CD1c-positive myeloid dendritic cell (primary cell): ENCODE results near the gene QRICH1.

ENCODE experiments used
- DNase-seq: peaks from one replicate; pipeline ENCODE4 v3.0.0-alpha.2; 2016; ENCODE audit errors: extremely low spot score

The QRICH1 gene

DNA sequence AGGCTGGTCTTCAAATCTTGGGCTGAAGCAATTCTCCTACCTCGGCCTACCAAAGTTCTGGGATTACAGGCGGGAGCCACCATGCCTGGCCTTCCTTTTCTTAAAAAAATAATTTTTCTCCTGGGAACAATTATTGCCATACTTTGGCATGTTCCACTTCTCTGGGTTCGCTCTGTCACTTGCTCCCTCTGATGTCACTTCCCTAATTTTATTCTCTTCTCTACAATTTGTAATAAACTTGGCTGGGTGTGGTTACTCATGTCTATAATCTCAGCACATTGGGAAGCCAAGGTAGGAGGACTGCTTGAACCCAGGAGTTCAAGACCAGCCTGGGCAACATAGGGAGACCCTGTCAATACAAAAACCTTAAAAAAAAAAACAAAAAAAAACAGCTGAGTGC, 58.6 kb downstream of the QRICH1 start:
- DNase-seq: peak; percentile 58

DNA sequence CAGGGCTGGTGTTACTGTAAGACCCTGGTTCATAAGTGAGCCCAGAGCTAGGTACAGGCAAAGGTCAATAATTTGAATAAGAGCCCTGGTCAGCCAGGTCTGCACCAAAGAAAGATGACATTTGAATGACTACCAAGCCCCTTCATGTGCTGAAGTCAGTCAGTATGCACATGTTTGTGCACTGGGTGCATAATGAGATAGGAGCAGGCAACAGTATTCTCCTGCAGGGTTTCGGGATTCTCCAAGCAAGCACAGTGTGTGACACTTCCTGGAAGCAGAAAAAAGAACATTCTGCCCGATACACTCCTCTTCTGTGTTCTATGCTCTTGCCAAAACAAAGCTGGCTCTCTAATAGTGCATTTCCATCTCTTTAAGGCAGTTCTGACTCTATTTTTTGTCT, 59.2 kb downstream of the QRICH1 start:
- DNase-seq: no peak

DNA sequence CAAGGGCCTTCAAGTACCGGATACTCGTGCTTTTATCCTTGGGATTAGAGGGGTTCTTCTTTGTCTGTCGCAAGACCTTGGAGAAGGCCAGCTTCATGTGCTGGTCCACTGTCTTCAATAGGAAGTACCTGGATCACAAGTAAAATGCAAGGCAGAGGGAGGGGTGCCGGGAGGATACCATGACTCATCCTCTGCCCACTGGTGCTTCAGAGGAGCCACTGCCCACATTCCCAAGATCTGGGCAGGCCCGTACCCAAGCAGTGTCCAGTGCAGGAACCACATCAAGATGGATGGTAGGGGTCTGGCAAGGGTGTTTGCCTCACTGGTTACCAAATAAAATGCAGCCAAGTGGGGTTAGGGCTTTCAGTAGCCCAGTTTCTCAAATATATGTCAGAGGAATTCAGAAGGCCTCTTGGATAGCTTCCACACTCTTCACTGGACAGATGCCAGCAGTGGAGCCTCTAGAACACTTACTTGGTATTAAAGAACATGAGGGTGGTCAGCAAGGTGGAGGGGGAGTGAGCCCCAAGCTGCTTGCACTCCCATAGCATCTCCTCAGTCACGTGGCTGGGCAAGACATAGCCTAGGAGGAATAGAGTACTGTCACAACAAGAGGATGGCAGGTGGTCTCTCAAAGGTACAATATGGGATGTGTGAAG, 61.1 kb downstream of the QRICH1 start:
- no peak for DNase-seq

- DNase-seq: no peak
These were observed 63.5 kb downstream of the QRICH1 start for GRCh38 chr3:49030321-49030720.

- DNase-seq: no peak
These were observed 64.3 kb downstream of the QRICH1 start for GRCh38 chr3:49029563-49029884.

GRCh38 chr3:49028673-49029562, 65.0 kb downstream of the QRICH1 start, which contains the start of gene IMPDH2:
Gene IMPDH2, minus strand, starts transcription at chr3:49029398. Its CDS starts 48 bp downstream, at chr3:49029350.
- DNase-seq: peak; percentile 99

- DNase-seq: no peak
These were observed 65.6 kb downstream of the QRICH1 start for GRCh38 chr3:49028298-49028672.

DNA sequence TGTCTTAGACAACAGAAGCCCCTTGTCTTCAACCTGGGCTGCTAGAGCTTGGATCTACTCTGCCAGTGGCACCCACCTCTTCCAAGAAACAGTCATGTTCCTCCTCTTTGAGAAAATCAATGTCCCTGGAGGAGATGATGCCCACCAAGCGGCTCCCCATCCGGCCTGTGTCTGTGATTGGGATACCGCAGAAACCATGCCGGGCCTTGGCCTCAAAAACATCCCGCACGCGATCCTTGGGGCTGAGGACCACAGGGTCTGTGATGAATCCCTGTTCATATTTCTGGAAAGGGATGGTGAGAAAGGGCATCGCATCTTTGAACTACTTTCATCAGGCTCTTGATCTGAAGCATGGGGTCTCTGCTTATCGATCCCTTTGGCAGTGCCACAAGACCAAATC, 66.2 kb downstream of the QRICH1 start:
- DNase-seq: no peak

DNA sequence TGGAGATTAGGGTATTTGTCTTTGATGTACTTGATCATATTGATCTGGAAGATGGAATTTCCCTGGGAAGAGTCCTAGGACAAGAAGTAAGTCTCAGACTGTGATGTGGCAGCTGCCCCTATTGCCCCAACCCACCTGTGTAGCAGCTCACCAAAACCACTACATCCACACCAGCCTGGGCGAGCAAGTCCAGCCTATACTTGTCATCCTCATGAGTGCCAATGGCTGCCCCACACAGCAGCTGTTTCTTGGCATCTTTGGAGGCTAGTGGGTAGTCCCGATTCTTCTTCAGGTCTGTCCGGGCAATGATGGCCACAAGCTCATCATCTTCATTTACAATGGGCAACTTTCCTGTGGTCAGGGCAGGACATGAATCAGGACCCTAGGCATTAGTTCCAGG, 67.3 kb downstream of the QRICH1 start:
- no peak for DNase-seq

DNA sequence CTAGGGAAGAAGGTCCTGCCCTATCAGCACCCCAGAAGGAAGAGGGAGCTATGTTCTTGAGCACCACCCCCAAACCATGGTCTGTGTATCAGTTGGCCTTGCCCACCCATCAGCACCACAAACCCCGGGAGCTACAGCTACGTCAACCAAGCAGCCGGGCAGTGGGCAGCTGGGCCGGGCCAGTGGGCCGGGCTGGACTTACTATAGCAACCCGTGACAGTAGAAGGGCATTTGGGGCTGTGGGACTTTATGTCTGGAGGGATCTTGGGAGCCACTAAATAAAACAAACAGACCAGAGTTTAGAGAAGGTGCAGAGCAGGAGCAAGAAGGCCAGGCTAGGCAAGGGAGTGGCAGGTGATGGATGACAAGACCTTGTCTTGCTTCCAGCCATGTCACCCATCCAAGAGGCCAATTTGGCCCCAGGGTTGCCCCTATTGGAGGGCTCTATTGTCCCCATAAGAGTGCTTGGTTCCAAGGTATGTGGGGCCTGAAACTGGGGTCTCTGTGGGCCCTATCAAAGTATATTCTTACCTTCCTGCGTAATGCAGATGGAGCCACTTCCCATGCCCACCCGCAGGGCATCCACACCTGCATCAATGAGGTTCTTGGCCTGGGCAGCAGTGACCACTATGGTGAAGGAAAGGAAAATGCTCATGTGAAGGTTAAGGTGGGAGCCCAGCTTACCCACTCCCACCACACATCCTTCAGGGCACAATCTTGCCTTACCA, 67.9 kb downstream of the QRICH1 start:
- DNase-seq: no peak

GRCh38 chr3:49025005-49025792, 68.7 kb downstream of the QRICH1 start:
- no peak for DNase-seq

DNA sequence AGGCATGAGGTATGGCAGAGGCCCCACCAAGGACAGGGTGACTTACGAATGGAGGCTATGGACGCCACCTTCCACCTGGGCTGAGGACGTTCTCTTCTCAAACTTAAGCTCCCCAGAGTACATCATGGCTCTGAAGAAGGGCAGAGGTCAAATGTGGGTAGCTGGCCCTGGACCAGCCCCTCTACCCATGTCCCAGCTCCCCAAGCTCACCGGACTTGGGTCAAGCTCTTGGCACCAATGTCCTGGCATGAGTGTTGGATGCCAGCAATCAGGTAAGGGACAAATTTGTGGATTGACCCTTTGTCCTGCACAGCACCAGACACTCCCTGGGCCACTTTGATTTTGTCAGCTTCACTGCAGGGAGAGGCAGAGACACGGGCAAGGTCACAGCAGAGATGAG, 69.4 kb downstream of the QRICH1 start:
- DNase-seq: no peak

DNA sequence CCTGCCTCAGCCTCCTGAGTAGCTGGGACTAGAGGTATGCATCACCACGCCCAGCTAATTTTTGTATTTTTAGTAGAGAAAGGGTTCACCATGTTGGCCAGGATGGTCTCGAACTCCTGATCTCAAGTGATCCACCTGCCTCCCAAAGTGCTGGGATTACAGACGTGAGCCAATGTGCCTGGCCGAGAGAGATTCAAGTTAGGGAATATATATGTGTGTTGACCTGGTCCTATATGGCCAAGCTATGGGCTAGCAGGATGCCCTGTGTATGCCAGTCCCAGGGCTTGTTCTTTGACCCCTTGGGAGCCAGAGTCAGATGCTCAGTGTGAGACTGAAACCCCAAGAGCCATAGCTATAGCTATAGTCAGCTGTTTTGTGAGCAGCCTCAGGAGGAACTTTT, 70.1 kb downstream of the QRICH1 start:
- DNase-seq: no peak

DNA sequence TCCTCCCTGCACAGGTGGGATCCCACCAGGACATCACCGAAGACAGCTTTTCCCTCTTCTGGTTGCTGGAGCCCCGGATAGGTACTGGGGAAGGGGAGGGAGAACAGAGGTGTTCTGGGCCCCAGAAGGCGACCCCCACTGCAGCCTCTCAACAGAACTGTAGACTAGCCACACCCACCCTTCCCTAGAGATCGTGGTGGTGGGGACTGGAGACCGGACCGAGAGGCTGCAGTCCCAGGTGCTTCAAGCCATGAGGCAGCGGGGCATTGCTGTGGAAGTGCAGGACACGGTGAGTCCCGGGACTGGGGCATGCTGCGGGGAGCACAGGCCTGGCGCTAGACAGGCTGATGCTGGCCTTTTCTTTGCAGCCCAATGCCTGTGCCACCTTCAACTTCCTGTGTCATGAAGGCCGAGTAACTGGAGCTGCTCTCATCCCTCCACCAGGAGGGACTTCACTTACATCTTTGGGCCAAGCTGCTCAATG, 71.1 kb downstream of the QRICH1 start:
- no peak for DNase-seq

GRCh38 chr3:49021813-49022687, 71.8 kb downstream of the QRICH1 start, which contains the start of gene NDUFAF3:
Gene NDUFAF3, plus strand, starts transcription at chr3:49022121. Its CDS starts 24 bp downstream, at chr3:49022145.
- DNase-seq: peak; percentile 96

DNA sequence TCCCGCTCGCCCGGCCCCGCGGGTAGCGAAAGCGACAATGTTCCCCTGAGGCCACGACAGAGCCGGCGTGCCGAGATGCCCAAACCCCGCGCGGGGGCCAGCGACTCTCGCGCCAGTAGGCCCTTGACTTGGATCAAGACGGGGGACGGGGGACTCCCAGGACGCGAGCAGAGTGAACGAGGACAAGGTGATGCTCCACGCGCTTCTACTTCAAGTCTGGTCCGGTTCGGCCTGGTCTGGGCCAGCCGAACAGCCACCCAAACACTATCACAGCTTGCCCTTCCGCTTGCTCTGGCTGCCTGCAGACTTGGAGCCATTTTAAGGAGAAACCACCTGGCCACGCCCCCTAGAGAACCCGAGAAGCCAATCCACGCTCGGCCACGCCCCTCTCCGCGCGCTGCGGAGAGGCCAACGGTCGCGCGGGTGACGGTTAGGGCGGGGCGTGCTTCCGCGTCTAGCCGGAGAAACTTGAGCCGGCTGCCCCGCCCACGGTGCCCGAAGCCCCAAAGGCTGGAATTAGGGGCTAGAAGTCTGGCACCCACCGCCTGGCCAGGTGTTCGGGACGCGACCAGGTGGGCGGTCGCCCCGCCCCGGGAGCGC, 72.6 kb downstream of the QRICH1 start:
- DNase-seq: peak; percentile 100

- DNase-seq: peak; percentile 89
These were observed 73.3 kb downstream of the QRICH1 start for GRCh38 chr3:49020330-49021212.

- peak; percentile 49 for DNase-seq
These were observed 73.9 kb downstream of the QRICH1 start for GRCh38 chr3:49019941-49020329.

GRCh38 chr3:49018707-49019006, 75.2 kb downstream of the QRICH1 start:
- DNase-seq: no peak
